HG03097 (cell line): ENCODE data around the gene SFMBT2.
"Not testable (repeated sequence)": the region's sequence is repeated elsewhere in the genome, so short reads cannot be mapped to it uniquely, and the experiment has no call there.

Experiments used
- ATAC-seq: cut with Tn5 transposase; IDR thresholded peaks from one replicate; pipeline ENCODE4 v1.9.1; 2021; ENCODE audit not compliant: unreplicated experiment, low FRiP score

SFMBT2 gene

GRCh38 chr10:7403620-7404019 lies 7.2 kb downstream of the SFMBT2 start:
- ATAC-seq: no peak

- no peak for ATAC-seq
Observed at GRCh38 chr10:7401782-7402181, 9.1 kb downstream of the SFMBT2 start.

- ATAC-seq: no peak
Observed at GRCh38 chr10:7401156-7401555, 9.7 kb downstream of the SFMBT2 start.

GRCh38 chr10:7400068-7400715 lies 10.6 kb downstream of the SFMBT2 start:
- ATAC-seq: no peak

- ATAC-seq: no peak
Observed at GRCh38 chr10:7399533-7399932, 11.3 kb downstream of the SFMBT2 start.

- no peak for ATAC-seq
Observed at GRCh38 chr10:7397049-7398035, 13.5 kb downstream of the SFMBT2 start.

- ATAC-seq: not testable (repeated sequence)
Observed at GRCh38 chr10:7392301-7392700, 18.5 kb downstream of the SFMBT2 start.

GRCh38 chr10:7391748-7392147 lies 19.1 kb downstream of the SFMBT2 start:
- no peak for ATAC-seq

- not testable (repeated sequence) for ATAC-seq
Observed at GRCh38 chr10:7390689-7391110, 20.1 kb downstream of the SFMBT2 start.

- ATAC-seq: no peak
Observed at GRCh38 chr10:7389844-7390243, 21.0 kb downstream of the SFMBT2 start.

- no peak for ATAC-seq
Observed at GRCh38 chr10:7389346-7389745, 21.5 kb downstream of the SFMBT2 start.

GRCh38 chr10:7388602-7389001 lies 22.2 kb downstream of the SFMBT2 start:
- ATAC-seq: no peak

- not testable (repeated sequence) for ATAC-seq
Observed at GRCh38 chr10:7388149-7388548, 22.7 kb downstream of the SFMBT2 start.

GRCh38 chr10:7385114-7385513 lies 25.7 kb downstream of the SFMBT2 start:
- ATAC-seq: no peak

GRCh38 chr10:7383442-7383841 lies 27.4 kb downstream of the SFMBT2 start:
- no peak for ATAC-seq

- no peak for ATAC-seq
Observed at GRCh38 chr10:7380704-7381241, 30.1 kb downstream of the SFMBT2 start.

GRCh38 chr10:7378602-7379403 lies 32.0 kb downstream of the SFMBT2 start:
- no peak for ATAC-seq

GRCh38 chr10:7377614-7378248 lies 33.1 kb downstream of the SFMBT2 start:
- no peak for ATAC-seq

- no peak for ATAC-seq
Observed at GRCh38 chr10:7374795-7375194, 36.0 kb downstream of the SFMBT2 start.

GRCh38 chr10:7373039-7373438 lies 37.8 kb downstream of the SFMBT2 start:
- ATAC-seq: no peak
